NB4 (cell line): Measurements from ENCODE around the gene ZFPM1.

Experiments
- DNase-seq: peaks from one replicate; pipeline ENCODE4 v3.0.0; 2010; ENCODE audit warnings: low read depth
- H3K4me3 ChIP-seq: one replicate; pipeline ENCODE4 v1.5.1; 2011; ENCODE audit warnings: mild to moderate bottlenecking, low read depth, low read length, moderate library complexity
- CTCF ChIP-seq: IDR thresholded peaks from one replicate; pipeline ENCODE4 v1.5.1; 2012; ENCODE audit warnings: low read depth, low read length
- MAX ChIP-seq: IDR thresholded peaks from 2 replicates; pipeline ENCODE4 v1.6.1; 2011; ENCODE audit warnings: low read depth, low read length
- MYC ChIP-seq: IDR thresholded peaks from 2 replicates; pipeline ENCODE4 v1.6.1; 2011; ENCODE audit warnings: low read depth, low read length
- POLR2A ChIP-seq: IDR thresholded peaks from 2 replicates; pipeline ENCODE4 v1.6.1; 2011; ENCODE audit warnings: mild to moderate bottlenecking; ENCODE audit not compliant: insufficient read length; ENCODE audit errors: extremely low read depth

ZFPM1 gene

GRCh38 chr16:88524274-88524972 lies 71.3 kb downstream of the ZFPM1 start:
- DNase-seq = no peak
- TF ChIP-seq CTCF (no peak), POLR2A (no peak), MYC (no peak), MAX (no peak)
- no peak overlapping the region for H3K4me3 ChIP-seq

- H3K4me3 ChIP-seq = no peak overlapping the region
- DNase-seq = no peak
- TF ChIP-seq MYC (no peak), POLR2A (no peak), MAX (no peak), CTCF (no peak)
Observed at GRCh38 chr16:88524973-88525662, 72.0 kb downstream of the ZFPM1 start.

- no peak for DNase-seq
- H3K4me3 ChIP-seq = no peak overlapping the region
- TF ChIP-seq MYC (no peak), CTCF (no peak), MAX (no peak), POLR2A (no peak)
Observed at GRCh38 chr16:88525663-88525990, 72.5 kb downstream of the ZFPM1 start.

GRCh38 chr16:88526008-88526905 lies 73.2 kb downstream of the ZFPM1 start:
- peak; percentile 35 for DNase-seq
- TF ChIP-seq MAX (no peak), MYC (no peak), CTCF (no peak), POLR2A (no peak)
- no peak overlapping the region for H3K4me3 ChIP-seq

GRCh38 chr16:88526906-88527185 lies 73.8 kb downstream of the ZFPM1 start:
- no peak for DNase-seq
- H3K4me3 ChIP-seq = no peak overlapping the region
- TF ChIP-seq MYC (no peak), MAX (no peak), POLR2A (no peak), CTCF (no peak)
